SU-DHL-6 (cell line): ENCODE results near the gene RASAL3.

Experiments used
- H2AFZ ChIP-seq: fragments of 200-600 bp; sonication (generic); 2 replicates; pipeline ENCODE4 v1.6.1; 2014; ENCODE audit warnings: low read depth, mild to moderate bottlenecking, moderate library complexity, mixed read lengths, antibody characterized with exemption, low read length; ENCODE audit not compliant: severe bottlenecking
- H3F3A ChIP-seq: fragments of 200-600 bp; shearing (Covaris generic); 2 replicates; pipeline ENCODE4 v1.6.0; 2016; ENCODE audit warnings: antibody characterized with exemption, mild to moderate bottlenecking; ENCODE audit not compliant: insufficient read depth
- H3K27ac ChIP-seq: fragments of 200-600 bp; sonication (generic); 2 replicates; pipeline ENCODE4 v1.5.1; 2016; ENCODE audit warnings: low read depth, mild to moderate bottlenecking, low read length, moderate library complexity, mixed read lengths
- H3K27me3 ChIP-seq: fragments of 200-600 bp; sonication (generic), shearing (Covaris generic); 2 replicates; pipeline ENCODE4 v1.6.0; 2014; ENCODE audit warnings: mild to moderate bottlenecking, low read length
- H3K36me3 ChIP-seq: fragments of 200-600 bp; sonication (generic); 2 replicates; pipeline ENCODE4 v1.6.1; 2014; ENCODE audit warnings: mild to moderate bottlenecking, low read length, mixed read lengths
- H3K4me2 ChIP-seq: fragments of 300-600, 200-600 bp; shearing (Covaris generic), sonication (generic); 2 replicates; pipeline ENCODE4 v1.6.0; 2014; ENCODE audit warnings: low read length, low read depth, mild to moderate bottlenecking; ENCODE audit not compliant: poor library complexity, severe bottlenecking
- H3K4me3 ChIP-seq: fragments of 200-600 bp; sonication (generic); 2 replicates; pipeline ENCODE4 v1.5.1; 2014; ENCODE audit warnings: antibody characterized with exemption, low read length, mild to moderate bottlenecking, mixed read lengths; ENCODE audit not compliant: insufficient read depth, poor library complexity, severe bottlenecking
- H3K79me2 ChIP-seq: fragments of 200-600 bp; sonication (generic); 2 replicates; pipeline ENCODE4 v1.6.1; 2014; ENCODE audit warnings: mild to moderate bottlenecking, low read length, moderate library complexity; ENCODE audit not compliant: insufficient read depth
- H3K9ac ChIP-seq: fragments of 200-600 bp; sonication (generic); 2 replicates; pipeline ENCODE4 v1.7.0; 2014; ENCODE audit warnings: mild to moderate bottlenecking, low read length
- H3K9me2 ChIP-seq: fragments of 200-600 bp; sonication (generic); replicated peaks from 2 replicates; pipeline ENCODE4 v1.6.1; 2014; ENCODE audit warnings: low read length; ENCODE audit not compliant: insufficient read depth
- H3K9me3 ChIP-seq: fragments of 200-600 bp; sonication (generic); 2 replicates; pipeline ENCODE4 v1.6.1; 2014; ENCODE audit warnings: low read length, mixed read lengths; ENCODE audit not compliant: insufficient read depth
- H4K20me1 ChIP-seq: fragments of 200-600 bp; sonication (generic); 2 replicates; pipeline ENCODE4 v1.6.1; 2014; ENCODE audit warnings: low read depth, mild to moderate bottlenecking, antibody characterized with exemption, low read length, moderate library complexity, mixed read lengths
- EZH2phosphoT487 ChIP-seq: fragments of 200-600 bp; sonication (generic), shearing (Covaris generic); conservative IDR thresholded peaks from 2 replicates; pipeline ENCODE4 v1.6.1; 2018; ENCODE audit warnings: mild to moderate bottlenecking, antibody characterized with exemption, low read length, moderate library complexity, mixed read lengths
- TF ChIP-seq, protein P1 (sequence below): fragments of 200-600 bp; sonication (generic); IDR thresholded peaks from one replicate; pipeline ENCODE4 v1.5.1; 2017; ENCODE audit warnings: antibody characterized with exemption, mild to moderate bottlenecking, low read length, moderate library complexity; ENCODE audit not compliant: insufficient read depth, poor library complexity, severe bottlenecking

Gene RASAL3

GRCh38 chr19:15450528-15450890, 13.8 kb downstream of the RASAL3 start:
- no peak overlapping the region for H3K9ac ChIP-seq
- no peaks in the 10 kb centered on the region for H3K79me2 ChIP-seq
- H3K9me2 ChIP-seq = no peaks in the 10 kb centered on the region
- H3K27me3 ChIP-seq = no peaks in the 10 kb centered on the region
- H3K27ac ChIP-seq = no peak overlapping the region
- no peak overlapping the region for H3K4me2 ChIP-seq
- H3K4me3 ChIP-seq = no peak overlapping the region
- no peaks in the 10 kb centered on the region for H4K20me1 ChIP-seq
- H3K9me3 ChIP-seq = no peaks in the 10 kb centered on the region
- peaks cover 8% of the 10 kb centered on the region; the same call in 1 of the 2 replicates for H3F3A ChIP-seq
- H2AFZ ChIP-seq = no peak overlapping the region
- no peaks in the 10 kb centered on the region for H3K36me3 ChIP-seq
- no peak for TF ChIP-seq EZH2phosphoT487
- TF ChIP-seq, protein P1, sequence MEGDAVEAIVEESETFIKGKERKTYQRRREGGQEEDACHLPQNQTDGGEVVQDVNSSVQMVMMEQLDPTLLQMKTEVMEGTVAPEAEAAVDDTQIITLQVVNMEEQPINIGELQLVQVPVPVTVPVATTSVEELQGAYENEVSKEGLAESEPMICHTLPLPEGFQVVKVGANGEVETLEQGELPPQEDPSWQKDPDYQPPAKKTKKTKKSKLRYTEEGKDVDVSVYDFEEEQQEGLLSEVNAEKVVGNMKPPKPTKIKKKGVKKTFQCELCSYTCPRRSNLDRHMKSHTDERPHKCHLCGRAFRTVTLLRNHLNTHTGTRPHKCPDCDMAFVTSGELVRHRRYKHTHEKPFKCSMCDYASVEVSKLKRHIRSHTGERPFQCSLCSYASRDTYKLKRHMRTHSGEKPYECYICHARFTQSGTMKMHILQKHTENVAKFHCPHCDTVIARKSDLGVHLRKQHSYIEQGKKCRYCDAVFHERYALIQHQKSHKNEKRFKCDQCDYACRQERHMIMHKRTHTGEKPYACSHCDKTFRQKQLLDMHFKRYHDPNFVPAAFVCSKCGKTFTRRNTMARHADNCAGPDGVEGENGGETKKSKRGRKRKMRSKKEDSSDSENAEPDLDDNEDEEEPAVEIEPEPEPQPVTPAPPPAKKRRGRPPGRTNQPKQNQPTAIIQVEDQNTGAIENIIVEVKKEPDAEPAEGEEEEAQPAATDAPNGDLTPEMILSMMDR = no peak

- Histone ChIP-seq H3K9me2 (no peaks in the 10 kb centered on the region), H3K4me3 (no peak within 1 kb of the TSS), H2AFZ (no peak within 1 kb of the TSS), H3K36me3 (no peaks in the 10 kb centered on the region), H3K79me2 (no peaks in the 10 kb centered on the region), H3K9me3 (no peaks in the 10 kb centered on the region), H3K9ac (no peak within 1 kb of the TSS), H3F3A (peaks cover 8% of the 10 kb centered on the region; the same call in 1 of the 2 replicates), H4K20me1 (no peaks in the 10 kb centered on the region), H3K27me3 (no peaks in the 10 kb centered on the region), H3K27ac (no peak within 1 kb of the TSS), H3K4me2 (peak within 1 kb of the TSS; percentile 33)
- TF ChIP-seq, protein P1 = no peak
- TF ChIP-seq EZH2phosphoT487 = no peak
Measured at GRCh38 chr19:15449620-15450527, 14.5 kb downstream of the RASAL3 start, which contains the start of gene WIZ. Gene WIZ, minus strand, starts transcription at chr19:15449956. Its CDS starts 1,649 bp downstream, at chr19:15448307.

DNA sequence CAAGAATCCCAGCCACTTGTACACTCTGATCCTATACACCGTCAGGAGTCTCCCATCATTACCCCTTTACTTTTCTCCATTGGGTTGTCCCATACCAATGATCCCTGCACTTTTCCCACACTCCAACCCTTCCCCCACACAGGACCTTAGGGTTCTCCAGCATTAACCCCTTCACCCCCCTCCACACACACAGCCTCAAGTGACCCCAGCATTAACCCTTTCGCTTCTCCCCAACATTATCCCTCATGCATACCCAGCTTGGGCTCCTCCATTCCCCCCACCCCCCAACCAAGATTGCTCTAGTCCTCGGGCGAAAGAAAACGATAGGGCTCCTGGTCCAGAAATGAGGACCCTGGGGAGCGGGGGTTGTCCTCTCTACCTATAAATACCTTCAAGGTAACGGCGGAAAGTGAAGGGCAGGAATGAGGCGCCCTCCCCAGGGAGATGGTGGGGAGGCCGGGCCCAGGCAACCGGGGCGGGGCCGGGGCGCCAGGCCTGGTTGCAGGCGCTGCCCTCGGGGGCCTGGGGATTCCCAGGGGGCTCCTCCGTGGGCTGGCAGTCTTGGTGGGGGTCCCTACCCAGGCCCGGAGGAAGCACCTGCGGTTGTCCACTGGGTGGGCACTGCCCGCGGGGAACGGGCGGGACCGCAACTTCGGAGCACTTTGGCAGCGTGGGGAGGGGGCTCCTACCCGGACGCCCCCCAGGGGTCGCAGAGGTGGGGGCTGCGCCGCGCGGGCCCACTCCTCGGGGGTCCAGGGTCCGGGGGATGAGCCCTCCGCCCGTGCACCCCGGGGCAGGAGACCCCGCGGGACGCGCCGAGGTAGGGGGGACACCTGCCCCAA, 15.3 kb downstream of the RASAL3 start:
- Histone ChIP-seq H3K9me3 (no peaks in the 10 kb centered on the region), H3K4me3 (no peak overlapping the region), H3K27ac (no peak overlapping the region), H3K9me2 (no peaks in the 10 kb centered on the region), H4K20me1 (no peaks in the 10 kb centered on the region), H3K36me3 (no peaks in the 10 kb centered on the region), H3K27me3 (no peaks in the 10 kb centered on the region), H3K79me2 (no peaks in the 10 kb centered on the region), H3K4me2 (peak overlapping the region; percentile 30), H3F3A (peaks cover 8% of the 10 kb centered on the region; the same call in 1 of the 2 replicates), H2AFZ (no peak overlapping the region), H3K9ac (no peak overlapping the region)
- TF ChIP-seq, protein P1 = no peak
- no peak for TF ChIP-seq EZH2phosphoT487
